Measurements from ENCODE around the gene HOXA9.
A peak's percentile ranks its signal among the peaks of the same experiment; 100 is the strongest.

DNA sequence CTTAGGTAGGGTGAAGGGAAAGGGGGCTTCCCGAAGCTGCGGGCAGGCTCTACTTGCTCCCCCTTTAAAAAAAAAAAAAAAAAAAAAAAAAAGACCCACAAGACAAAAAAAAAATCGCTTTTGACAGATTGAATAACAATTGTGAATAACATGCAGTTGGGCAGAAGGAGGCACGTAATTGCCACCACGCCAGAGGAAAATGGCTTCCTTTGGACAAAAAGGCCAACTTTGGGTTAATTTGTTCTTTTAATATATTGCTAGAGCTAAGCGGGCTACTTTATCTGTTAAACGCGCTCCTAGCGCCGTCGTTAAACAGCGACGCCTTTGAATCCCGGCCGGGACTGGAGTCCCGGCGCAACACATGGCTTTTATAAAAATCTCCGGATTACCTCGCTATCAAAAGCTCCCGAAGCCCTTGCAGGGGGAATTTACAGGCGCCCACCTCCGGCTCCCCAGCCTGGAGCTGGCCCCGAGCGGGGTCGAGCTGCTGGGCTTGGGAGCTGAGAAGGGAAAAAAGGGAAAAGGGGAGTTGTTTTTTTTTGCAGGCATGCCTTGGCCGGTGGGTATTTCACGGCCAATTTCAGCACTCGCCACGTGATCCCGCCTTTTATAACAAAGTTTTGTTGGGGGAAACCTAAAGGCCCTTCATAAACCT is 18.5 kb upstream of the HOXA9 start:
- TF ChIP-seq, protein P1, sequence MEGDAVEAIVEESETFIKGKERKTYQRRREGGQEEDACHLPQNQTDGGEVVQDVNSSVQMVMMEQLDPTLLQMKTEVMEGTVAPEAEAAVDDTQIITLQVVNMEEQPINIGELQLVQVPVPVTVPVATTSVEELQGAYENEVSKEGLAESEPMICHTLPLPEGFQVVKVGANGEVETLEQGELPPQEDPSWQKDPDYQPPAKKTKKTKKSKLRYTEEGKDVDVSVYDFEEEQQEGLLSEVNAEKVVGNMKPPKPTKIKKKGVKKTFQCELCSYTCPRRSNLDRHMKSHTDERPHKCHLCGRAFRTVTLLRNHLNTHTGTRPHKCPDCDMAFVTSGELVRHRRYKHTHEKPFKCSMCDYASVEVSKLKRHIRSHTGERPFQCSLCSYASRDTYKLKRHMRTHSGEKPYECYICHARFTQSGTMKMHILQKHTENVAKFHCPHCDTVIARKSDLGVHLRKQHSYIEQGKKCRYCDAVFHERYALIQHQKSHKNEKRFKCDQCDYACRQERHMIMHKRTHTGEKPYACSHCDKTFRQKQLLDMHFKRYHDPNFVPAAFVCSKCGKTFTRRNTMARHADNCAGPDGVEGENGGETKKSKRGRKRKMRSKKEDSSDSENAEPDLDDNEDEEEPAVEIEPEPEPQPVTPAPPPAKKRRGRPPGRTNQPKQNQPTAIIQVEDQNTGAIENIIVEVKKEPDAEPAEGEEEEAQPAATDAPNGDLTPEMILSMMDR (IDR thresholded peaks at IDR 0.05; ENCODE audit: low read depth, low read length), result peak; percentile 16
- TF ChIP-seq POLR2A (IDR thresholded peaks at IDR 0.05; ENCODE audit: extremely low read depth, insufficient read length) (no peak), MAX (IDR thresholded peaks at IDR 0.05; ENCODE audit: low read depth, low read length) (peak; percentile 78), MYC (IDR thresholded peaks at IDR 0.05; ENCODE audit: low read depth, low read length) (peak; percentile 68)

Data from NB4 (cell line).